ENCODE measurements around the gene PARD3.
"Not testable (repeated sequence)": the region's sequence is repeated elsewhere in the genome, so short reads cannot be mapped to it uniquely, and the experiment has no call there.

PARD3 gene

DNA sequence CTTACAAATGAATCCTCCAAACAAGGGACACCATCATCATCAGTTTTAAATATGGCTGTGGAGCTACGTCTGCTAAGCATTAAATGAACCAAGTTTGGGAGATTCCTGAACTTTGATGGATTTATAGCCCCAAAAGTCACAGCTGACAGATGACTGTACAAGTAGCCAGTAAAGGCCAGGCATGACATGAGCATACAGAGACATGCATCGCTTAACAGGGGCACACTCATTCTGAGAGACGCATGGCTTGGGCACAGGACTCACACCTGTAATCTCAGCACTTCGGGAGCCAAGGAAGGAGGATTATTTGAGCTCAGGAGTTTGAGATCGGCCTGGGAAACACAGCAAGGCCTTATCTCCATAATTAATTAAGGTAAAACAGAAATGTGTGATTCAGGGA lies 166.2 kb downstream of the PARD3 start:
- H3K36me3 ChIP-seq (ENCODE audit: control insufficient read depth, low read depth, low read length): no peaks in the 10 kb centered on the region
- H3K27me3 ChIP-seq (ENCODE audit: control insufficient read depth, insufficient read depth, low read length): no peaks in the 10 kb centered on the region
- H3K4me1 ChIP-seq (ENCODE audit: control insufficient read depth, low read depth, low read length): peaks cover 36% of the 10 kb centered on the region
- no peak overlapping the region for H3K9ac ChIP-seq (ENCODE audit: low read length)
- no peak overlapping the region for H3K27ac ChIP-seq (ENCODE audit: low read length)
- H3K9me3 ChIP-seq (ENCODE audit: control insufficient read depth, low read depth, low read length): no peaks in the 10 kb centered on the region
- no peak overlapping the region for H3K4me3 ChIP-seq (ENCODE audit: low read length)

DNA sequence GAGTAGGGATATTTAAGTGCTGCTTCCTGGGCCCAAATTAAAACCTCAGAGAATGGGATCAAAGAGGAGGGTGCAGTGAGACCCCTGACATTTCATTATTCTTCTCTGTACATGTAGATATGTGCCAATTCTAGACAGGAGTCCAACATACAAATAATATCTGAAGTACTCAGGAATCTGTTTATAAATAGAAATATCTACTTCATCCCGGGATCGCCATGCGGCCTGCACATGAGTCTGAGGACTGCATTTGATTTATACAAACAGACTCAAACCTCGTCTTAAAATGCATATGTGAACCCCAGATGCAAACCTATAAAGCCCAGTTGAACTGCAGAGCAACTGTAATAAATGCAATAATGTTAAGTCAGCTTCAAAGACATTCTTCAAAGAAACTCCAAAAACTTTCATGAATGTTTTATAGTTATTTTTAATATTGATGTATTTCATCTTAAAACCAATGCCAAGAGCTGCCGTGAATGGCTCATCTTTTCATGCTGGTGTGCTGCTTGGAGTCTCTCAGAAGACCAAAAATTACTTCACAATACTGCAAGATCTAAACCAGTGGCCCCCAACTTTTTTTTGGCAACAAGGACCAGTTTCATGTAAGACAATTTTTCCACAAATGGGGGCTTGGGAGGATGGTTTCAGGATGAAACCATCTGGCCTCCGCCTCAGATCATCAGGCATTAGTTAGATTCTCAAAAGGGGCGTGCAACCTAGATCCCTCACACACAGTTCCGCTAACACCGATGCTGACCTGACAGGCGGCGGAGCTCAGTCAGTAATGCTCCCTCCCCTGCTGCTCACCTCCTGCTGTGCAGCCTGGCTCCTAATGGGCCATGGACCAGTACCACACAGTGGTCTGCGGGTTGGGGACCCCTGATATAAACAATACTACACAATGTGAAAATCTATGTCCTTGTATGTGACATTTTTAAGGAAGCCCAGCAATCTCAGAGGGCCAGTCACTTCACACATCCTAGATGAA lies 166.9 kb downstream of the PARD3 start:
- H3K4me3 ChIP-seq (ENCODE audit: low read length): no peak overlapping the region
- no peaks in the 10 kb centered on the region for H3K27me3 ChIP-seq (ENCODE audit: control insufficient read depth, insufficient read depth, low read length)
- no peaks in the 10 kb centered on the region for H3K36me3 ChIP-seq (ENCODE audit: control insufficient read depth, low read depth, low read length)
- no peak overlapping the region for H3K9ac ChIP-seq (ENCODE audit: low read length)
- H3K27ac ChIP-seq (ENCODE audit: low read length): no peak overlapping the region
- no peaks in the 10 kb centered on the region for H3K9me3 ChIP-seq (ENCODE audit: control insufficient read depth, low read depth, low read length)
- H3K4me1 ChIP-seq (ENCODE audit: control insufficient read depth, low read depth, low read length): peaks cover 33% of the 10 kb centered on the region

GRCh38 chr10:34647160-34647559 lies 167.9 kb downstream of the PARD3 start:
- H3K9me3 ChIP-seq (ENCODE audit: control insufficient read depth, low read depth, low read length): no peaks in the 10 kb centered on the region
- H3K27me3 ChIP-seq (ENCODE audit: control insufficient read depth, insufficient read depth, low read length): no peaks in the 10 kb centered on the region
- H3K4me3 ChIP-seq (ENCODE audit: low read length): no peak overlapping the region
- H3K27ac ChIP-seq (ENCODE audit: low read length): no peak overlapping the region
- H3K36me3 ChIP-seq (ENCODE audit: control insufficient read depth, low read depth, low read length): no peaks in the 10 kb centered on the region
- no peak overlapping the region for H3K9ac ChIP-seq (ENCODE audit: low read length)
- H3K4me1 ChIP-seq (ENCODE audit: control insufficient read depth, low read depth, low read length): peaks cover 23% of the 10 kb centered on the region

DNA sequence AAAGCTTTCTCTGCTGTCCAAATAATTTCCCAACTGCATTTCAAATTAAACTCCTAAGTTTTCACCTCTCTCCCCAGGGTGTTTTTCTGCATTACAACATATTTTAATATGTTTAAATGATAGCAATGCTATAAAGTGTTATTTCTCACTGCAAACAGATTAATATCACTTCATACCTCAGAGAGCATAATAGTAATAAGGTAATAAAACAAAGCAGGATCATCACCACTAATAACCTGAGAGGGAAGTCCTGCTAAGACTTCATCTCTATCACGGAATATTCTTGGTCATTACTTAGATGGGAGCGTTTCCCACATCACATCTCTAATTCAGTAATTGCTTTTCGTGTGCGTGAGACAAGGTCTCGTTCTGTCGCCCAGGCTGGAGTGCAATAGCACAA lies 168.8 kb downstream of the PARD3 start:
- H3K27me3 ChIP-seq (ENCODE audit: control insufficient read depth, insufficient read depth, low read length): no peaks in the 10 kb centered on the region
- H3K9me3 ChIP-seq (ENCODE audit: control insufficient read depth, low read depth, low read length): no peaks in the 10 kb centered on the region
- no peak overlapping the region for H3K9ac ChIP-seq (ENCODE audit: low read length)
- peaks cover 15% of the 10 kb centered on the region for H3K4me1 ChIP-seq (ENCODE audit: control insufficient read depth, low read depth, low read length)
- no peak overlapping the region for H3K27ac ChIP-seq (ENCODE audit: low read length)
- no peak overlapping the region for H3K4me3 ChIP-seq (ENCODE audit: low read length)
- H3K36me3 ChIP-seq (ENCODE audit: control insufficient read depth, low read depth, low read length): no peaks in the 10 kb centered on the region

GRCh38 chr10:34644815-34645214 lies 170.3 kb downstream of the PARD3 start:
- H3K4me1 ChIP-seq (ENCODE audit: control insufficient read depth, low read depth, low read length): peaks cover 11% of the 10 kb centered on the region
- H3K27ac ChIP-seq (ENCODE audit: low read length); H3K4me3 ChIP-seq (ENCODE audit: low read length); H3K36me3 ChIP-seq (ENCODE audit: control insufficient read depth, low read depth, low read length); H3K9me3 ChIP-seq (ENCODE audit: control insufficient read depth, low read depth, low read length); H3K27me3 ChIP-seq (ENCODE audit: control insufficient read depth, insufficient read depth, low read length); H3K9ac ChIP-seq (ENCODE audit: low read length): not testable (repeated sequence)

DNA sequence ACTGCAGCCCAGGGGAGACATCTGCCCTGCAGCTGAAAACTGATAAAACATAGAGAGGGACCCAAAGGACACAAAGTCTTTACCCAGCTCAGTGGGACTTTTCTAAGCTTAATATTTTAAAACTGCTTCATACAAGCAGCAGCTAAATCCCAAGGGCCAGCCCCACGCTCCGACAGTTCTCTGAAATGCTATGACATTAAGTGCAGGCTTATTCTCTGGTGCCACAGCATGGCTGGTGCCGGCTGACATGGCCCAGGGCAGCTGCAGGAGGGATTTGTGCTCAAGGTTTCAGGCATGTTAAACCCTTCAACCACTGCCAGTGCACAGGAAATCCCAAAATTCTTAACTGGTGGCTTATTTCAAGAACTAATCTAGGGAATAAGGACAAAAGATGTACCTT lies 170.9 kb downstream of the PARD3 start:
- H3K4me1 ChIP-seq (ENCODE audit: control insufficient read depth, low read depth, low read length): peaks cover 10% of the 10 kb centered on the region
- H3K36me3 ChIP-seq (ENCODE audit: control insufficient read depth, low read depth, low read length): no peaks in the 10 kb centered on the region
- no peak overlapping the region for H3K4me3 ChIP-seq (ENCODE audit: low read length)
- H3K27me3 ChIP-seq (ENCODE audit: control insufficient read depth, insufficient read depth, low read length): no peaks in the 10 kb centered on the region
- H3K27ac ChIP-seq (ENCODE audit: low read length): no peak overlapping the region
- H3K9me3 ChIP-seq (ENCODE audit: control insufficient read depth, low read depth, low read length): no peaks in the 10 kb centered on the region
- H3K9ac ChIP-seq (ENCODE audit: low read length): no peak overlapping the region

DNA sequence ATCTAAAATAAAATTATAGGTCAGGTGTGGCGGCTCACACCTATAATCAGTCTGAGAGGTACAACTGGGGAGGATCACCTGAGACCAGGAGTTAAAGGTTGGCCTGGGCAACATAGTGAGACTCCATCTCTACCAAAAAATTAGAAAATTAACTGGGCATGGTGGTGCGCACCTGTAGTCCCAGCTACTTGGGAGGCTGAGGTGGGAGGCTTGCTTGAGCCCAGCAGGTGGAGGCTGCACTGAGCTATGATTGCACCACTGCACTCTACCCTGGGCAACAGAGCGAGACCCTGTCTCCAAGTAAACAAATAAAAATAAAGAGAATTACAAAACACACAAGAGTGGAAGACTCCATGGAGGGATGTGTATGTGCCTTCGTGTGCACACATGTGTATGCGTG lies 171.5 kb downstream of the PARD3 start:
- Histone ChIP-seq H3K27me3 (ENCODE audit: control insufficient read depth, insufficient read depth, low read length) (no peaks in the 10 kb centered on the region), H3K9me3 (ENCODE audit: control insufficient read depth, low read depth, low read length) (no peaks in the 10 kb centered on the region), H3K4me1 (ENCODE audit: control insufficient read depth, low read depth, low read length) (peaks cover 4% of the 10 kb centered on the region), H3K9ac (ENCODE audit: low read length) (no peak overlapping the region), H3K4me3 (ENCODE audit: low read length) (no peak overlapping the region), H3K36me3 (ENCODE audit: control insufficient read depth, low read depth, low read length) (no peaks in the 10 kb centered on the region), H3K27ac (ENCODE audit: low read length) (no peak overlapping the region)

DNA sequence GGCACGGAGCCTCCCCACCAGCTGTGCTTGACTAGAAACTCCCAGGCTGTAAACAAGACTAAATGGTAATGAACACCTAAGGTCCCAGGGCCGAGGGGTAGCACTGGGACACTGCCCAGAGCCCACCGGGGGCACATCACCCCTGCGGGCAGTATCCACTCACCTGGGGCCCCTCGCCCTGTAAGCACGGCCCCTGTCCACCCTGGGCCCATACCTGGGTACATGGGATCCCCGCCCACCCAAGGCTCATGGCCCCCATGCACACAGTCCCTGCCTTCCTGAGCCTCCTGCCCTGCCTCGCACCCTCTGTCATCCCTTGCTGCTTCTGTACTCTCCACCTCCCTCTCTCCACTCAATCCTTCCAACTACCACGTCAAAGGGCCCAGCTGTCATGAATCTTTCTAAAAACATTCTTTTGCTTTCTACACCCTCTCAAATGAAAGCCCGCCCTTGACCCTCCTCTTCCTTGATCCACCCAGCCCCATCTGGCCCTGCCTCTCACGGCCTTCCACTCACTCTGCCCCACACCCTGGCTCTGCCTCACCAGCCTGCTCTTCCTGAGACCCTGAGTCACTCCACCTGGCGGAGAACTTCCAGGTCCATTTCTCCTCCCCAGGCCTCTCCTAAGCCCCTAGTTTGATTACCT lies 173.1 kb downstream of the PARD3 start:
- Histone ChIP-seq H3K27me3 (ENCODE audit: control insufficient read depth, insufficient read depth, low read length) (no peaks in the 10 kb centered on the region), H3K36me3 (ENCODE audit: control insufficient read depth, low read depth, low read length) (no peaks in the 10 kb centered on the region), H3K4me1 (ENCODE audit: control insufficient read depth, low read depth, low read length) (peaks cover 13% of the 10 kb centered on the region), H3K9ac (ENCODE audit: low read length) (no peak overlapping the region), H3K9me3 (ENCODE audit: control insufficient read depth, low read depth, low read length) (no peaks in the 10 kb centered on the region), H3K27ac (ENCODE audit: low read length) (no peak overlapping the region), H3K4me3 (ENCODE audit: low read length) (no peak overlapping the region)

- Histone ChIP-seq H3K9me3 (ENCODE audit: control insufficient read depth, low read depth, low read length) (no peaks in the 10 kb centered on the region), H3K27ac (ENCODE audit: low read length) (no peak overlapping the region), H3K4me3 (ENCODE audit: low read length) (no peak overlapping the region), H3K27me3 (ENCODE audit: control insufficient read depth, insufficient read depth, low read length) (no peaks in the 10 kb centered on the region), H3K9ac (ENCODE audit: low read length) (no peak overlapping the region), H3K36me3 (ENCODE audit: control insufficient read depth, low read depth, low read length) (no peaks in the 10 kb centered on the region), H3K4me1 (ENCODE audit: control insufficient read depth, low read depth, low read length) (peaks cover 19% of the 10 kb centered on the region)
Measured at GRCh38 chr10:34641147-34641912, 173.8 kb downstream of the PARD3 start.

DNA sequence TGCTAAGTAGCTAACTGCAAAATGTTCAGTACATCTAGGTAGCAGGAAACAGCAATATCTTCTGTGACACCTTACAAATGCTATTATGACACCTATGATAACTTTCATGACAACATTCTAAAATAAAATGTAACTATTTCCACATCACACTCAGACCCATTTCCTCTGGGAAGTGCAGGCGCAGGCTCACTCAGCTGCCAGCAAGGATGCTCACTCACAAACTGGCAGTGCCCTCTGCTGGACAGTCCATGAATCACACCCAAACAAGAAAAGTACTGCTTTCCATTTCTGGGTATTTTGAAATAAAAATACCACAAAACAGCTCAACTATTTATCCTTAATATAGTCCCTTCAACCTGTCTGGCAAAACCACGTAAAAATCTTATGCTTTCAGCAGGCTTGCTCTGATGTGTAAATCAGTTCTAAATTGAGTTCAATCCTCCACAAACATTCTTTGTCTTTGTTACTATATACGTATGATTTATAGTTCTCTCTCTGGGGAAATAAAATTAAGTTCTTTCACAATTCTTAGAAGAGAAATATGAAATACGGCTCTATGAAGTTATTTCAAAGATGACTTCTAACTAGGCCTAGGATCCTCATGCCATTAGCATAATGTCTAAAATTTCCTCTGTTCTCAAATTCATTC lies 176.6 kb downstream of the PARD3 start:
- peaks cover 24% of the 10 kb centered on the region for H3K4me1 ChIP-seq (ENCODE audit: control insufficient read depth, low read depth, low read length)
- H3K9me3 ChIP-seq (ENCODE audit: control insufficient read depth, low read depth, low read length): no peaks in the 10 kb centered on the region
- no peaks in the 10 kb centered on the region for H3K36me3 ChIP-seq (ENCODE audit: control insufficient read depth, low read depth, low read length)
- no peak overlapping the region for H3K27ac ChIP-seq (ENCODE audit: low read length)
- no peak overlapping the region for H3K4me3 ChIP-seq (ENCODE audit: low read length)
- H3K9ac ChIP-seq (ENCODE audit: low read length): no peak overlapping the region
- no peaks in the 10 kb centered on the region for H3K27me3 ChIP-seq (ENCODE audit: control insufficient read depth, insufficient read depth, low read length)

GRCh38 chr10:34637418-34637911 lies 177.6 kb downstream of the PARD3 start:
- Histone ChIP-seq H3K4me1 (ENCODE audit: control insufficient read depth, low read depth, low read length) (peaks cover 24% of the 10 kb centered on the region), H3K27me3 (ENCODE audit: control insufficient read depth, insufficient read depth, low read length) (no peaks in the 10 kb centered on the region), H3K4me3 (ENCODE audit: low read length) (no peak overlapping the region), H3K9me3 (ENCODE audit: control insufficient read depth, low read depth, low read length) (no peaks in the 10 kb centered on the region), H3K27ac (ENCODE audit: low read length) (no peak overlapping the region), H3K9ac (ENCODE audit: low read length) (no peak overlapping the region), H3K36me3 (ENCODE audit: control insufficient read depth, low read depth, low read length) (no peaks in the 10 kb centered on the region)

Measured in iPS-18a (cell line).